ENCODE measurements around the gene RHOB. TPM values are rescaled to one million over a fixed set of nuclear protein-coding genes. Genes with fewer than 3 reads are reported as not detected.

RHOB gene
- total and polyA plus RNA-seq, 4 donors, result 82.6 to 634 (median 160) TPM

- Histone ChIP-seq H3K9me3 (ENCODE audit: control insufficient read depth in 4 of 4, low read length in 3 of 4) (no peaks in the 10 kb centered on the region), H3K4me1 (ENCODE audit: control insufficient read depth in 4 of 4, insufficient read depth in 4 of 4, low read length in 3 of 4) (peaks cover 10 to 34% (median 29%) of the 10 kb centered on the region in 4 donors), H3K27me3 (ENCODE audit: control insufficient read depth in 4 of 4, insufficient read depth in 4 of 4, low read length in 3 of 4) (no peaks in the 10 kb centered on the region), H3K27ac (ENCODE audit: low read depth in 1 of 2, low read length in 2 of 2) (peak overlapping the region; percentile 3 to 11), H3K36me3 (ENCODE audit: control insufficient read depth in 4 of 4, insufficient read depth in 3 of 4, low read depth in 1 of 4, low read length in 3 of 4) (no peaks in the 10 kb centered on the region), H3K4me3 (ENCODE audit: low read depth in 1 of 3, low read length in 3 of 3) (no peak overlapping the region), H3K9ac (ENCODE audit: low read depth in 1 of 2, low read length in 2 of 2) (no peak overlapping the region)
- DNase-seq (ENCODE audit: low spot score), result peak; percentile 32
- TF ChIP-seq NR2F2 (IDR thresholded peaks at IDR 0.05) (peak; percentile 24), RAD21 (IDR thresholded peaks at IDR 0.05) (peak; percentile 40 to 59), RXRA (IDR thresholded peaks at IDR 0.05) (peak in 1 of 2 donors; percentile 23), MAX (IDR thresholded peaks at IDR 0.05) (no peak), CTCF (IDR thresholded peaks at IDR 0.05; ENCODE audit: low read depth, low read length, missing input control) (peak; percentile 26)
- WGBS, result 80% methylated on average over 11 of the region's 11 CpGs
Observed at GRCh38 chr2:20422402-20423271, 24.2 kb upstream of the RHOB start.

- H3K36me3 ChIP-seq (ENCODE audit: control insufficient read depth in 4 of 4, insufficient read depth in 3 of 4, low read depth in 1 of 4, low read length in 3 of 4), result no peaks in the 10 kb centered on the region
- no peaks in the 10 kb centered on the region for H3K9me3 ChIP-seq (ENCODE audit: control insufficient read depth in 4 of 4, low read length in 3 of 4)
- H3K9ac ChIP-seq (ENCODE audit: low read depth in 1 of 2, low read length in 2 of 2), result no peak overlapping the region
- 97% methylated on average over 6 of the region's 6 CpGs for WGBS
- H3K27ac ChIP-seq (ENCODE audit: low read depth in 1 of 2, low read length in 2 of 2), result no peak overlapping the region
- DNase-seq (ENCODE audit: low spot score), result peak; percentile 17
- TF ChIP-seq REST (IDR thresholded peaks at IDR 0.05) (no peak), TAF1 (conservative IDR thresholded peaks at IDR 0.05) (no peak), MAX (IDR thresholded peaks at IDR 0.05) (no peak), GABPA (IDR thresholded peaks at IDR 0.05 in 1 of 2, conservative IDR thresholded peaks at IDR 0.05 in 1 of 2) (no peak), FOXA1 (IDR thresholded peaks at IDR 0.05) (no peak), CTCF (IDR thresholded peaks at IDR 0.05; ENCODE audit: low read depth, low read length, missing input control) (no peak), HNF4A (conservative IDR thresholded peaks at IDR 0.05) (no peak), ATF3 (IDR thresholded peaks at IDR 0.05) (no peak), NR2F2 (IDR thresholded peaks at IDR 0.05) (no peak), FOXA2 (IDR thresholded peaks at IDR 0.05) (no peak), SP1 (IDR thresholded peaks at IDR 0.05) (no peak), JUND (IDR thresholded peaks at IDR 0.05) (no peak), YY1 (IDR thresholded peaks at IDR 0.05) (no peak), HNF4G (IDR thresholded peaks at IDR 0.05) (no peak), ZBTB33 (IDR thresholded peaks at IDR 0.05) (no peak), RAD21 (IDR thresholded peaks at IDR 0.05) (no peak), RXRA (IDR thresholded peaks at IDR 0.05) (no peak), EGR1 (IDR thresholded peaks at IDR 0.05; ENCODE audit: low read depth in 2 of 2) (no peak)
- H3K4me1 ChIP-seq (ENCODE audit: control insufficient read depth in 4 of 4, insufficient read depth in 4 of 4, low read length in 3 of 4), result peaks cover 10 to 28% (median 24%) of the 10 kb centered on the region in 4 donors
- no peaks in the 10 kb centered on the region for H3K27me3 ChIP-seq (ENCODE audit: control insufficient read depth in 4 of 4, insufficient read depth in 4 of 4, low read length in 3 of 4)
- no peak overlapping the region for H3K4me3 ChIP-seq (ENCODE audit: low read depth in 1 of 3, low read length in 3 of 3)
Observed at GRCh38 chr2:20423359-20423758, 23.5 kb upstream of the RHOB start.

Measured in liver (tissue), 9 donors.